Stimulated activated CD4-positive, alpha-beta T cell treated with anti-CD3 and anti-CD28 coated beads, Interleukin-15, amount 100 ng/mL, for 48 hours (primary cell): ENCODE data around the gene DUSP16.
A peak's percentile ranks its signal among the peaks of the same experiment; 100 is the strongest.

ENCODE experiments used
- DNase-seq, 2 donors: peaks; one replicate each; pipeline ENCODE4 v3.0.0-alpha.2; 2020; ENCODE audit warnings: low read depth in 2 of 2

Gene DUSP16

DNA sequence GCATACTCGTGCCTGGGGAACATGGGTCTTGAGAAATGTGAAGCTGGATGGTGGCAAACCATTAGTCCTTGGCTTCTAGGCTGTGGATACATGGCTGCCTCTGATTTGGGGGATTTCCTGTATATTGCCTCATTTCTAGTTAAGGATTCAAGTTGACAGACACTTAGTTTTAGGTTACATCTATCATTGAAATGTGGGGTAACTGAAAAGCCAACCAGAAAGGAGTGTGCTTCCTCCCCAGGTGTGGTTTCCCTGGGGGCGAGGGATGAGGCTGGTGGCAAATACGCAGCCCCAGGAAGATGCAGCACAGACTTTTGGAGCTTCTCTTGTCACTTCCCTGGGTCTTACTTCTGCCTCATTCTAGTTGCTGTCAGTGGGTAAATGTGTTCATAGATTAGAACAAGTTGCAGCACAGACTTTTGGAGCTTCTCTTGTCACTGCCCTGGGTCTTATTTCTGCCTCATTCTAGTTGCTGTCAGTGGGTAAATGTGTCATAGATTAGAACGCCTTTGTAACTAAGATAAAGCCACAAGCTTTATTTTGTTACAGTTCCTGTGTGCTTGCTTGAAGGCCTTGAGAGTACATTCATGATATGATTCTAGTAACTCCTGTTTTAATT, 120.7 kb downstream of the DUSP16 start:
- DNase-seq = peak in 1 of 2 donors; percentile 24

DNA sequence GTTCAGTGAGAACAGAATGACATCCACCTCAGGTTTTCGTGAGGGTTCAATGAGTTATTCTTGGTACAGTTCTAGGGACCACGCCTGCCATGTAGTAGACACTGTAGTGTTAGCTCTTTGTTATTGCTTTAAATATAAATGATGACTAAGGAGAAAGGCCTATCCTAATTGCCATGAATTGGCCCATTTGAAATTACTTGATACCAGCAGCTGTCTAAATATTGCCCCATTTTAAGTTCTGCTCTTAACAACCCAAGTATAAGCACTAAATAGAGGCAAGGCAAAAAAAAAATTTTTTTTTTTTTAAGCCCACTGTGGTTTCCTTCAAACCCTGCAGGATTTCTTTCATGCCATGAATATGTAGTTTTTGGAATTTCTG, 121.2 kb downstream of the DUSP16 start:
- no peak for DNase-seq

DNA sequence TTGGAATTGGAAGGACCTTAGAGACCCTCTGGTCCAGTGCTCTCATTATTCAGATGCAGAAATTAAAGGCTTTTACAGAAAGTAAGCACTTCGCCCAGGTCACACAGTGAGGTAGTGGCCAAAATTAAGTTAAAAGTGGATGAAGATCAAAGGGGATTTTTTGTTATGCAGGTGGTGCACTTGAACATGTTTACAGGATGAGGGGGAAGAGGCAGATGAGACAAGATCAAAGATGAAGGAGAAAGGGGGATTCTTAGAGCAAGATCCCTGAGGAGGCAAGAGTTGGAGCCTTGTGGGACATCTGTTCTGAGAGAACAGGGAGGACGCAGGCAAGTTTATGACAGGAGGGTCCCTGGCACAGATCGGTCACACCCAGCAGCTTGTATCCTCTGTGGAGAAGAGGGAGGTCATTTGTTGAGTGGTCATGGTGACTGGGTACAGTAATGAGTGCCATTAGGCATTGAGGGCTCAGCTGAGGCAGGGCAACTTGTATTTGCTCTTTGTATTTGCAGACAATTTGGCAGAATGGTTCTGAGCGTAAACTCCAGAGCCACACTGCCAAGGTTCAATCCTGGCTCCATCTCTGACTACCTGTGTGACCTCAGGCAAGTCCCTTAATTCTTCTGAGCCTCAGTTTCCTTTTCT, 121.8 kb downstream of the DUSP16 start:
- DNase-seq = no peak

DNA sequence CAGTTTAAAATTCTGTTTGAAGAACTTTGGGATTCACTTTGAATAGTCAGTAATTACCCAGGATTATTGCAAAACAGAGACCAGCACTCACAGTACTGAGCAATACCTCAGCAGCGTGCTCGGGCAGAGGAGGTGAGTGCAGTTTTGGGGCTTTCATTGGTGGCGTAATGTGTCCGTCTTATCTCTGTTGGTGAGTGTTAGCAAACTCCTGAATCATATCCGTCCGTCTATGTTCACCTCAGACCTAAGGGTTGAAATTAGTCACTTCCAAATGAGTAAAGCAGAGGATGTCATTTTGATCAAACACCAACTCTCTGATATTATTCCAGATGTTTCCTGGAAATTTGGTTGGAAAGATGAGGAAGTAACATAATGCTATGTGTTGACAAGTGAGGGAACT, 123.0 kb downstream of the DUSP16 start:
- DNase-seq = peak; percentile 61 to 76

DNA sequence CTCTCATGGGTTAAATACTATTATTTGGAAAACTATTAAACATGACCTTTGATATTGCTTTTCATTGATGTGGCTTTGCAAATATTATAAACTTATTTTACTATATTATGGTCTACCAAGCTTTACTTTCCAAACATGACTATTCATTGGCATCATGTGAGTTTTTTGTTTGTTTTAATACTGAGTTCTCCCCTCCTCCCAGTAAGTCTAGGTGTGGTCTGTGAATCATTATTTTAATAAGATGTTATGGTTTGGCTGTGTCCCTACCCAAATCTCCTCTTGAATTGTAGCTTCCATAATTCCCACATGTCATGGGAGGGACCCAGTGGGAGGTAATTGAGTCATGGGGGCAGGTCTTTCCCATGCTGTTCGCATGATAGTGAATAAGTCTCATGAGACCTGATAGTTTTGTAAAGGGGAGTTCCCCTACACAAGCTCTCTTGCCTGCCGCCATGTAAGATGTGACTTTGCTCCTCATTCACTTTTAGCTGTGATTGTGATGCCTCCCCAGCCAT, 125.8 kb downstream of the DUSP16 start:
- DNase-seq = no peak

DNA sequence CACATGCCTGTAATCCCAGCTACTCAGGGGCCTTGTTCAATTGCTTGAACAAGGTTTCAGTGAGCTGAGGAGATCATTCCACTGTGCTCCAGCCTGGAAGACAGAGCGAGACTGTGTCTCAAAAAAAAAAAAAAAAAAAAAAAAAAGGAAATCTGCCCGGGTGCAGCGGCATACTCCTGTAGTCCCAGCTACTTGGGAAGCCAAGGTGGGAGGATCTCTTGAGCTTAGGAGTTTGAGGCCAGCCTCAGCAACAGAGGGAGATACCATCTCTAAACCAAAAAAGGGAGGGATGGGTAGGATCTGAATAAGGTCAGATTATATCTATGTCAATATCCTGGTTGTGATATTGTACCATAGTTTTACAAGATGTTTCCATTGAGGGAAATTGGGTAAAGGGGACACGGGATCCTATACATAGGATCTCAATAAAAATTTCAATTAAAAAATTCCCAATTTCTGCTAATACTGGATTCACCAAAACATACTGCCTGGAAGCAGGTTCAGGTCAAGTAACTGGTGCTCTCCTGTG, 129.4 kb downstream of the DUSP16 start:
- DNase-seq = no peak

DNA sequence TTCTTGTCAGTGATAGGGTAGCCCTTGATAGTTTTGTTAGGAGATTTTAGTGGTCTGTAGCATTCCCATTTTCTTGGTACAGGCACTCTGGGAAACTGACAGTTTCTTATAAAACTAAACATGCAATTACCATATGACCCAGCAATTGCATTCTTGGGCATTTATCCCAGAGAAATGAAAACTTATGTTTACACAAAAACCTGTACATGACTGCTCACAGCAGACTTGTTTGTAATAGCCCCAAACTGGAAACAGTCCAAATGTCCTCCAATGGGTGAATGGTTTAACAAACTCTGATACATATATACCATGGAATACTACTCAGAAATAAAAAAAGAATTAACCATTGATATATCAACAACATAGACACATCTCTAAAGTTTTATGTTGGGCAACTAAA, 130.3 kb downstream of the DUSP16 start:
- DNase-seq = no peak

DNA sequence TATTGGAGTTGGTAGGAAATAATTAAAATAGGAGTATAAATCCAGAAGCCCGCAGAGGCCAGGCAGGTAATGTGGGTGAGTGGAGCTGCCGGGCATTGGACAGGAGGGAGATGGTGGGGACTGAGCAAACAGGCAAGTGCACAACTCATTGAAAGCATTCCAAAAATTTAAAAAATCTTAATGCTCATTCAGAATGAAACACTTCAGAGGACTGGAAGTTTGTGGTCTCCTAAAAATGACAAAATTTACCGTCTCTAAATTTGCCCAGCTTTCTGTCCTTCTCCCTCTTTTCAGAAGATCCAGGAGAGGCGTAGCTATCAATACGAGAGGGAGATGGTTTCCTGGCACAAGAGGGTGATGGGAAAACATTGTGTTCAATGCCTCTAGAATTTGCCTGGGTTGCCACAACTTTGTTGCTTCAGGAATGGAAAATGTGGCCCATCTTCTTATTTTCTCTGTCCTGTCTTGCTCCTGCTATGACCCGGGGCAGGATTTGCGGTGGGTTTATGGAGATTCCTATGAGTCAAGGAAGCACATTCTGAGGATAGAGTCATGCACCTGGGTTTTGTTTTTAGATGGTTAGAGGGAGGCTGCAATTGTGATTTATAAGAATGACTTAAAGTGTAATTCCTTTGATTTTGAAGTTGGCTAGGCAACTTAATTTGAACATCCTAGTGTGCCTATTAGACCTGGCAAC, 133.6 kb downstream of the DUSP16 start:
- DNase-seq = no peak

DNA sequence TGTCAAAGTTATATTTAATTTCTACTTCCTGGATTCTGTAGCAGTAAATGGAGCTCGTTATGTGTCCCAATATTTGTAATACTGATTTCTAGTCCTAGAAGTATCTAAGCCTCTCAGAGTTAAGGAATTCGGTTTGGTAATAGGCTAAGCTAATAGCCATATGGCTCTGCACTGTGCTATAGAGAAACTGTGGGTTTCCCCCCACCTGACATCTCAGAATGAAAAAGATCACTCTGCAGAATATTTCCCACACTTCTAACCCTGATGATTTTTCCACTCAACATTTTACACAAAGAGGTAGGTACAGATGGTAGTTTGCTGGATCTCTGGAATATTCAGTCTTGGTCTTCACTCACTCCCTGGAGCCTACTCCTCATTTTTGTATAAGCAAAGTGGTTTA, 134.6 kb downstream of the DUSP16 start:
- no peak for DNase-seq

DNA sequence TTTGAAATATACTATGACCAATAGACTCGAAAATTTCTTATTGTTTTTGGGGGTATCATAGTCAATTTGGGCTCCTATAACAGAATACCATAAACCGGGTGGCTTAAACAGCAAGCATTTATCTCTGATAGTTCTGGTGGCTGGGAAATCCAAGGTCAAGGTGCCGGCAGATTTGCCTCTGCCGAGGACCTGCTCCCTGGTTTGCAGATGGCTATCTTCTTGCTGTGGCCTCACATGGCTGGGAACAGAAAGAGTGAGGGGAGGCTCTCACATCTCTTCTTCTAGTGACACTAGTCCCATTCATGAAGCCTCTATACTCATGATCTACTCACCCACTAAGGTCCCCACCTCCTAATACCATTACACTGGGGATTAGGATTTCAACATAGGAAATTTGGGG, 135.1 kb downstream of the DUSP16 start:
- no peak for DNase-seq

DNA sequence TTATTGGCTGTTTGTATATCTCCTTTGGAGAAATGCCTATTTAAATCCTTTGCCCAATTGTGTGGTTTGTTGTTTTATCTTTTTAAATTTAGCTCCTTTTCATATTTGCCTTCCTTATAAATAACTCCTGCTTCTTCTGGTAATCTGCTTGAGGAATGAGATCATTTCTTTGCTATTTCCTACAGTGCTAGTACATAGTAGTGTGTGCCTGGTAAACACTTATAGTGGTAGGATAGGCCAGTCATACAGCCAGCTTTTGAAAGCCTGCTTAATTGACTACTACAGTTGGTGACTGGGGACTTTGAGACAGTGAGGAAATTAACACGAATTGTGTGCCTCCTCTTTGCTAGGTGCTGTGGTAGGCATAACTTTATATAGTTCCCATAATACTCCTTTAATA, 137.0 kb downstream of the DUSP16 start:
- no peak for DNase-seq

DNA sequence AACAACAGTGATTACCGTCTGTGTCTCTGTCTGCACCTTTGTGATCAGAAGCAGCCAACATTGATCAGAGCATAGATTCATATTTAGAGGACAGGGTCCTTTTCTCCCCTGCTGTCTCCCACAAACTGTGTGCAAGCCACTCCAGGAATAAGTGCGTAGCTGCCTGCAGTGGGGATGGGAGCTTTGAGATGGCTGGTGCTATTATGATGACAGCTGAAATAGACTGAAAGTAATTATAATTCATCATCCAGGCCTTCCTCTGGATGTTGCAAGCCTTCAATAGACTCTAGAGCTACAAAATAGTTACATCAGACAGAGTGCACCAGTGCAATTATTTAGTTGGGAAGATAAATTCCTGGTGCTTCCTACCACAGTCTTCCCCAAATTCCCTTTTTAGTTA, 137.7 kb downstream of the DUSP16 start:
- DNase-seq = no peak
